Temporal lobe (tissue), 2 donors: Measurements from ENCODE around the gene CHIA. TPM values are rescaled to one million over a fixed set of nuclear protein-coding genes. Genes with fewer than 3 reads are reported as not detected.

Experiments used
- small RNA-seq: library from RNA; depleted of rRNA; stranded (forward); fragments of <200 nt; gene quantifications from one replicate; pipeline ENCODE3, GENCODE V24; 2014; ENCODE audit warnings: low replicate concordance
- total RNA-seq: library from RNA; depleted of rRNA; stranded (reverse); fragments of >200 nt; gene quantifications from one replicate; pipeline ENCODE4 v1.2.3, GENCODE V29; 2014

Gene CHIA
- total RNA-seq, 1 donor from 2014 or later = not detected

Small RNA genes lying within 50 kb of the gene (small RNA-seq; reads per million reads assigned to genes)
- gene AL356387.2 = not detected

Other genes starting within 250 kb of the CHIA start
- 38.1 TPM for gene DRAM2, start 150.8 kb upstream of the CHIA start, total RNA-seq
- gene CEPT1, start 150.6 kb upstream of the CHIA start, total RNA-seq = 43.0 TPM
- 0.49 TPM for gene DENND2D, start 90.2 kb upstream of the CHIA start, total RNA-seq
- gene CHI3L2, start 63.1 kb upstream of the CHIA start, total RNA-seq = 0.49 TPM
- gene OVGP1, start 136.9 kb downstream of the CHIA start, total RNA-seq = 1.5 TPM
- 15.0 TPM for gene WDR77, start 158.4 kb downstream of the CHIA start, total RNA-seq
- 183 TPM for gene ATP5PB, start 158.6 kb downstream of the CHIA start, total RNA-seq
- gene C1orf162, start 183.1 kb downstream of the CHIA start, total RNA-seq = 0.49 TPM
- gene ADORA3, start 212.8 kb downstream of the CHIA start, total RNA-seq = 0.74 TPM
- 0.74 TPM for gene TMIGD3, start 212.8 kb downstream of the CHIA start, total RNA-seq